OCI-LY1 (cell line): ENCODE data around the gene ABHD3.
"Not testable (repeated sequence)": the region's sequence is repeated elsewhere in the genome, so short reads cannot be mapped to it uniquely, and the experiment has no call there.

Experiments used
- H2AFZ ChIP-seq: fragments of 200-600 bp; sonication (generic), shearing (Covaris generic); 2 replicates; pipeline ENCODE4 v1.6.0; 2014; ENCODE audit warnings: antibody characterized with exemption, mild to moderate bottlenecking, low read length
- H3F3A ChIP-seq: fragments of 200-600 bp; sonication (generic), shearing (Covaris generic); 2 replicates; pipeline ENCODE4 v1.6.0; 2014; ENCODE audit warnings: mild to moderate bottlenecking, antibody characterized with exemption, low read length, moderate library complexity; ENCODE audit not compliant: insufficient read depth
- H3K27ac ChIP-seq: fragments of 200-600 bp; sonication (generic); 2 replicates; pipeline ENCODE4 v1.5.1; 2014; ENCODE audit warnings: low read length, mixed run types, mild to moderate bottlenecking, low read depth; ENCODE audit not compliant: poor library complexity, severe bottlenecking
- H3K27me3 ChIP-seq: fragments of 200-600 bp; sonication (generic); 2 replicates; pipeline ENCODE4 v1.6.0; 2014; ENCODE audit warnings: antibody characterized with exemption, mild to moderate bottlenecking, low read length, moderate library complexity; ENCODE audit not compliant: insufficient read depth
- H3K36me3 ChIP-seq: fragments of 200-600 bp; sonication (generic); 2 replicates; pipeline ENCODE4 v1.6.1; 2014; ENCODE audit warnings: mild to moderate bottlenecking, antibody characterized with exemption, low read length, moderate library complexity, mixed read lengths; ENCODE audit not compliant: insufficient read depth
- H3K4me1 ChIP-seq: fragments of 200-600 bp; sonication (generic); 2 replicates; pipeline ENCODE4 v1.5.1; 2014; ENCODE audit warnings: mild to moderate bottlenecking, low read length, moderate library complexity; ENCODE audit not compliant: insufficient read depth, severe bottlenecking
- H3K4me2 ChIP-seq: fragments of 200-600 bp; sonication (generic), shearing (Covaris generic); 2 replicates; pipeline ENCODE4 v1.6.1; 2014; ENCODE audit warnings: low read length
- H3K4me3 ChIP-seq: fragments of 200-600 bp; sonication (generic); 2 replicates; pipeline ENCODE4 v1.5.1; 2014; ENCODE audit warnings: low read length, low read depth, mild to moderate bottlenecking, mixed read lengths; ENCODE audit not compliant: poor library complexity, severe bottlenecking
- H3K79me2 ChIP-seq: fragments of 200-600 bp; shearing (Covaris generic); 2 replicates; pipeline ENCODE4 v1.6.1; 2016; ENCODE audit warnings: mixed run types, low read length, mixed read lengths; ENCODE audit not compliant: insufficient read depth
- H3K9ac ChIP-seq: fragments of 200-600 bp; sonication (generic), shearing (Covaris generic); 2 replicates; pipeline ENCODE4 v1.6.1; 2014; ENCODE audit warnings: mild to moderate bottlenecking, low read length, mixed read lengths
- H3K9me2 ChIP-seq: fragments of 200-600 bp; sonication (generic), shearing (Covaris generic); 2 replicates; pipeline ENCODE4 v1.6.1; 2014; ENCODE audit warnings: low read depth, mild to moderate bottlenecking, low read length, mixed read lengths
- H3K9me3 ChIP-seq: fragments of 200-600 bp; shearing (Covaris generic); 2 replicates; pipeline ENCODE4 v1.6.1; 2014; ENCODE audit warnings: low read length, mixed read lengths
- H4K20me1 ChIP-seq: fragments of 200-600 bp; sonication (generic), shearing (Covaris generic); 2 replicates; pipeline ENCODE4 v1.6.0; 2016; ENCODE audit warnings: mild to moderate bottlenecking, low read length; ENCODE audit not compliant: insufficient read depth
- EZH2 ChIP-seq: fragments of 200-600 bp; sonication (generic), shearing (Covaris generic); IDR thresholded peaks from 2 replicates; pipeline ENCODE4 v1.8.0; 2017; ENCODE audit warnings: borderline replicate concordance, mixed run types, mild to moderate bottlenecking, antibody characterized with exemption, low read length, moderate library complexity, mixed read lengths
- TF ChIP-seq, protein P1 (sequence below): fragments of 200-600 bp; sonication (generic), shearing (Covaris generic); IDR thresholded peaks from 2 replicates; pipeline ENCODE4 v1.5.1; 2017; ENCODE audit warnings: mild to moderate bottlenecking, antibody characterized with exemption, low read length, moderate library complexity, mixed read lengths

Gene ABHD3

DNA sequence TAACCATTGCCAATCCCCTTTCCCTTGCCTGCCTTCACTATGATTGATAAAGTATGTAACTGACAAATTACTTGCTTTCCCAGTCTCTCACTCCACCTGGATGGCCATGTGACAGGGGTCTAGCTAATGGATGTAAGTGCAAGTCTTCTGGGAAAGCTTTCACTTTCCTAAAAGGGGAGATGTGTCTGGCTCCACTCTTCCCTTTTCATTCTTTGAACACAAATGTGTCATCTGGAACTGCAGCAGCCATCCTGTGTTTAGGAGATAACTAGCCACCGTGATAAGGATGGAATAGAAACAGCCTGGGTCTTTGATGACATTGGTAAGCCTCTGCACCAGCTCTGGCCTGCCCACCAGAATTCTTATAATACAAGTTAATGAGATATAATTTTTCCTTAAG is 54.3 kb downstream of the ABHD3 start:
- H3K4me3 ChIP-seq = no peak overlapping the region
- no peaks in the 10 kb centered on the region for H4K20me1 ChIP-seq
- H3K27me3 ChIP-seq = no peaks in the 10 kb centered on the region
- no peaks in the 10 kb centered on the region for H3K79me2 ChIP-seq
- no peak overlapping the region for H3K9ac ChIP-seq
- no peak overlapping the region for H3K27ac ChIP-seq
- no peak for TF ChIP-seq EZH2
- TF ChIP-seq, protein P1, sequence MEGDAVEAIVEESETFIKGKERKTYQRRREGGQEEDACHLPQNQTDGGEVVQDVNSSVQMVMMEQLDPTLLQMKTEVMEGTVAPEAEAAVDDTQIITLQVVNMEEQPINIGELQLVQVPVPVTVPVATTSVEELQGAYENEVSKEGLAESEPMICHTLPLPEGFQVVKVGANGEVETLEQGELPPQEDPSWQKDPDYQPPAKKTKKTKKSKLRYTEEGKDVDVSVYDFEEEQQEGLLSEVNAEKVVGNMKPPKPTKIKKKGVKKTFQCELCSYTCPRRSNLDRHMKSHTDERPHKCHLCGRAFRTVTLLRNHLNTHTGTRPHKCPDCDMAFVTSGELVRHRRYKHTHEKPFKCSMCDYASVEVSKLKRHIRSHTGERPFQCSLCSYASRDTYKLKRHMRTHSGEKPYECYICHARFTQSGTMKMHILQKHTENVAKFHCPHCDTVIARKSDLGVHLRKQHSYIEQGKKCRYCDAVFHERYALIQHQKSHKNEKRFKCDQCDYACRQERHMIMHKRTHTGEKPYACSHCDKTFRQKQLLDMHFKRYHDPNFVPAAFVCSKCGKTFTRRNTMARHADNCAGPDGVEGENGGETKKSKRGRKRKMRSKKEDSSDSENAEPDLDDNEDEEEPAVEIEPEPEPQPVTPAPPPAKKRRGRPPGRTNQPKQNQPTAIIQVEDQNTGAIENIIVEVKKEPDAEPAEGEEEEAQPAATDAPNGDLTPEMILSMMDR = no peak
- no peaks in the 10 kb centered on the region for H3K9me3 ChIP-seq
- peaks cover 53% of the 10 kb centered on the region for H3K36me3 ChIP-seq
- H3F3A ChIP-seq = no peaks in the 10 kb centered on the region; the same call in 1 of the 2 replicates
- no peak overlapping the region for H3K4me2 ChIP-seq
- no peak overlapping the region for H2AFZ ChIP-seq
- no peaks in the 10 kb centered on the region for H3K9me2 ChIP-seq
- H3K4me1 ChIP-seq = no peaks in the 10 kb centered on the region

DNA sequence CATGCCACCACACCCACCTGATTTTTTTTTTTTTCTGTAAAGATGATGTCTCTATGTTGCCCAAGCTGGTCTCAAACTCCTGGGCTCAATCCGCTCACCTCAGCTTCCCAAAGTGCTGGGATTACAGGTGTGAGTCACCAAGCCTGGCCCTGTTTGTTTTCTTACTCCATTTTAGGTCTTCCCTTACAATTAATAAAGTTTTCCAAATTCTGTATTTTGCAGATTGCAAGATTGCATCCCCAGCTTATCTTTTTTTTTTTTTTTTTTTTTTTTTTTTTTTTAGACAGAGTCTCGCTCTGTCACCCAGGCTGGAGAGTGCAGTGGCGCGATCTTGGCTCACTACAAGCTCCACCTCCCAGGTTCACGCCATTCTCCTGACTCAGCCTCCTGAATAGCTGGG is 64.2 kb downstream of the ABHD3 start:
- H3K4me3 ChIP-seq, H3K9ac ChIP-seq, H3K9me3 ChIP-seq, H3K36me3 ChIP-seq, H3K27ac ChIP-seq, H3F3A ChIP-seq, H3K4me1 ChIP-seq, H2AFZ ChIP-seq, H3K9me2 ChIP-seq, H3K4me2 ChIP-seq, H4K20me1 ChIP-seq, H3K27me3 ChIP-seq, H3K79me2 ChIP-seq: not testable (repeated sequence)

DNA sequence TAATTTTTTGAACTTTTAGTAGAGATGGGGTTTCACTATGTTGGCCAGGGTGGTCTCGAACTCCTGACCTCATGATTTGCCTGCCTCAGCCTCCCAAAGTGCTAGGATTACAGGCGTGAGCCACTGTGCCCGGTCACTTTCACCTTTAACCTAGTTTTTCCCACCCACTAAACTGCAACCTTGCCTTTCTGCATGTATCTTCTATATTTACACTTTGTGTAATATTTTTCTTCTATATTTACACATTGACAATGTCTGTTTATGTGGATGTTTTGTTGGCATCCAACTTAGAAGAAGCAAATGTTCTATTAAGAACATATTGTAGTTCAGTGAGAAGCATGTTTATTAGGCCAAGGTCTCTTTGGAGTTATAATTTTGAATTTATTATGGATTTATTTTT is 65.8 kb downstream of the ABHD3 start:
- no peak overlapping the region for H3K9ac ChIP-seq
- H3K4me1 ChIP-seq = no peaks in the 10 kb centered on the region
- H3K79me2 ChIP-seq = no peaks in the 10 kb centered on the region
- H3K27ac ChIP-seq = peak overlapping the region; percentile 14
- peaks cover 20% of the 10 kb centered on the region; the same call in 1 of the 2 replicates for H3K36me3 ChIP-seq
- no peak overlapping the region for H3K4me3 ChIP-seq
- H3F3A ChIP-seq = no peaks in the 10 kb centered on the region; the same call in 1 of the 2 replicates
- no peak overlapping the region for H2AFZ ChIP-seq
- no peaks in the 10 kb centered on the region for H3K27me3 ChIP-seq
- TF ChIP-seq, protein P1 = no peak
- TF ChIP-seq EZH2 = no peak
- no peaks in the 10 kb centered on the region for H3K9me3 ChIP-seq
- H3K4me2 ChIP-seq = no peak overlapping the region
- H4K20me1 ChIP-seq = no peaks in the 10 kb centered on the region
- no peaks in the 10 kb centered on the region for H3K9me2 ChIP-seq

DNA sequence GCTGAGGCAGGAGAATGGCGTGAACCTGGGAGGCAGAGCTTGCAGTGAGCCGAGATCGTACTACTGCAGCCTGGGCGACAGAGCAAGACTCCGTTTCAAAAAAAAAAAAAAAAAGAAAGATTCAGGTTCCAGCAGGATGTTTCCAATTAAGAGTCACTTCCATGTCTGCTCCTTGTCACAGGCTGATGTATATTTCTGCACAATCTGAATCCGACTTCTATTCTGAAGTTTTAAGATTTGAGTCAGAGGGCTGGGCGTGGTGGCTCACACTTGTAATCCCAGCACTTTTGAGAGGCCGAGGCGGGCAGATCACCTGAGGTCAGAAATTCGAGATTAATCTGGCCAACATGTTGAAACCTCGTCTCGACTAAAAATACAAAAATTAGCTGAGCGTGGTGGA is 67.8 kb downstream of the ABHD3 start:
- Histone ChIP-seq H3K9me3 (no peaks in the 10 kb centered on the region), H3K79me2 (no peaks in the 10 kb centered on the region), H3K27me3 (no peaks in the 10 kb centered on the region), H3K4me3 (no peak overlapping the region), H3K36me3 (peaks cover 37% of the 10 kb centered on the region), H3K9me2 (no peaks in the 10 kb centered on the region), H3F3A (no peaks in the 10 kb centered on the region; the same call in 1 of the 2 replicates), H4K20me1 (no peaks in the 10 kb centered on the region), H3K4me1 (no peaks in the 10 kb centered on the region), H3K4me2 (no peak overlapping the region), H2AFZ (no peak overlapping the region), H3K27ac (no peak overlapping the region), H3K9ac (no peak overlapping the region)
- no peak for TF ChIP-seq EZH2
- TF ChIP-seq, protein P1 = no peak
